ENCODE data around the gene CYS1.

GRCh38 chr2:10085668-10086059 is 5.5 kb upstream of the CYS1 start:
- no peak for TF ChIP-seq CTCF (IDR thresholded peaks at IDR 0.05; ENCODE audit: poor library complexity, severe bottlenecking)
- no peak for TF ChIP-seq EZH2 (IDR thresholded peaks at IDR 0.05; ENCODE audit: borderline replicate concordance, insufficient read depth, low read length, poor library complexity, severe bottlenecking)
- no peak for TF ChIP-seq POLR2AphosphoS5 (IDR thresholded peaks at IDR 0.05)

Measured in neural cell (in vitro differentiated cells).